Measurements from ENCODE around the gene HOXB4. TPM values are rescaled to one million over a fixed set of nuclear protein-coding genes. Genes with fewer than 3 reads are reported as not detected.

HOXB4 gene
- total RNA-seq, 1 donor from 2014 or later = 0.25 TPM

DNA sequence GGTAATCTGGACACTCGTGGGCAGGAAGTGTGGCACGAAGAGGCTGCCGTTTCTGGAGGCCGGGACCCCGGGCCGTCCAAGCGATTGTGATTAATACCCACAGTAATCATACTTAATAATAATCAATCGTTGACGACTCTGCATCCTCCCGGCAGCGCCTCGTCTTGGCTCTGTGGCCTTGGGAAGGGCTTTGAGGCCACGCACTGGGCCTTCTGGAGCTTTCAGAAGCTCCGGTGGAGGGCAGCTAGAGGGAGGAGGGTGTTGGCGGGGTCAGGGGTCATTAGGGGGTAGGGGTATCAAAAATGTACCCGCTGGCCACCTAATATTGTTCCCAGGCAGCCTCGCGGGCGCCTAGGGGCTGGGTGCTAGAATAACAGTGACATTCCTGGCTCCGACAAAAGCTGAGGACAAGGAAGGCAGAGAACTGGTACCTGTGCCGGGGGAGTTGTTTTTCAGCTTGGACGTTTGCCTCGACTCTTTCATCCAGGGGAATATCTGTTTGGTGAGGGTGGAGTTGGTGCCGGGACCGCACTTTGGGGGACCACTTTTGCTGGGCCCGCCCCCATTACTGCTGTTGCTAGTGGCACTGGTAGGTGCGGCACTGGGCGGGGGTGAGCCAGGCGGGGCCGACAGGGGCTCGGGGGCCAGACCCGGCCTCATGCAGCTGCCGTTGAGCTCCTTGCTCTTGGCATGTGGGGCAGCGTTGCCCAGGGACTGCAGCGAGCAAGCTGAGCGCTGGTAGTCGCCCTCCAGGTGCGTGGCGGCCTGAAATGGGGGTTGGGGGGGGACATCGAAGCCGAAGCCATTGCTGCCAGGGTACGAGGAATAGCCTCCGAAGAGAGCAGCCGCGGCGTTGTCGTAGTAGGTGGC, 26.3 kb downstream of the HOXB4 start:
- peaks cover 100% of the 10 kb centered on the region for H3K27me3 ChIP-seq (ENCODE audit: low read depth)
- intact Hi-C loops (cut with micrococcal nuclease) = no loop called here
- peaks cover 19% of the 10 kb centered on the region for H3K4me1 ChIP-seq
- DNase-seq = no peak
- no peaks in the 10 kb centered on the region for H3K9me3 ChIP-seq (replicated peaks)
- H3K27ac ChIP-seq (replicated peaks) = no peak overlapping the region
- no peaks in the 10 kb centered on the region for H3K36me3 ChIP-seq
- TF ChIP-seq CTCF (IDR thresholded peaks at IDR 0.05; ENCODE audit: borderline replicate concordance) = no peak
- no peak overlapping the region for H3K4me3 ChIP-seq

DNA sequence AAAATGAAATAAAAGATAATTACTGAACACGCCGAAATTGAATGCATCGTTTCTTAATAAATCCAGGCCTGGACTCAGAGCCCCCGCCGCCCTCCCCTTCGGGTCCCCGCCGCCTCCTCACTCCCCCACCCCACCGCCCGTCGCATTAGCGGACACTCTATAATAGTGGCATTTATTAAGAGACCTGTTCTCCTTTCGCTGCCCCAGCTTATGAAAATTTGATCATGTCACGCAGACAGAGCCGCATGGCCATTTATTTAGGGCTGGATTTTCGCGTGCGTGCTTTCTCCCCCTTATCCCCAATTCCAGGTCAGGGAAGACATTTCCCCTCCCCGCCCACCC, 27.0 kb downstream of the HOXB4 start:
- Histone ChIP-seq H3K27me3 (ENCODE audit: low read depth) (peaks cover 100% of the 10 kb centered on the region), H3K27ac (replicated peaks) (no peak overlapping the region), H3K4me1 (peaks cover 20% of the 10 kb centered on the region)

DNA sequence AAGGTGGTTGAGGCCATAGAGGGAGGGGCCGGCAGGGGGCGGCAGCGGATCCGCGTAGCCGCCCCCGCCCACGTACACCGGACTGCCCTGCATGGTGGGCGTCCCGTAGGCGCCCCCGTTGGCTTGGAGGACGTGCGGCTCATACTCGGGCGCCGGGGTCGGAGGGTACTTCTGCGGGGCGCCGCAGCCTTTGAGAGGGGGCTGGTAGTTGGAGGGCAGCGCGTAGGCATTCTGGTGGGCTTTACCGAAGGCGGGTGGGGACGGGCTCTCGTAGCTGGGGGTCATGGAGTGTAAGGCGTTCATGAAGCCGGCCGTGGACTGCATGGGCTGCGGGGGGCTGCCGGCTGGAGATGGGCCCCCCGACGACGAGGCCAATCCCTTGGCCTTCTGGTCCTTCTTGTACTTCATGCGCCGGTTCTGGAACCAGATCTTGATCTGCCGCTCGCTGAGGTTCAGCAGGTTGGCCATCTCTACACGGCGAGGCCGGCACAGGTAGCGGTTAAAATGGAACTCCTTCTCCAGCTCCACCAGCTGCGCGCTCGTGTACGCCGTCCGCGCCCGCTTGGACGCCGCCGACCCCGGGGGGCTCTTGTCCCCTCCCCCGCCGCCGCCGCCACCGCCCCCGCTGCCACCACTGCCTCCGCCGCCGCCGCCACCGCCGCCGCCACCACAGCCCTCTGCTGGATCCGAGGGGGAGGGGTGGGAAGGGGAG, 27.5 kb downstream of the HOXB4 start:
- no peaks in the 10 kb centered on the region for H3K36me3 ChIP-seq
- no peak for DNase-seq
- peaks cover 100% of the 10 kb centered on the region for H3K27me3 ChIP-seq (ENCODE audit: low read depth)
- peaks cover 21% of the 10 kb centered on the region for H3K4me1 ChIP-seq
- no peaks in the 10 kb centered on the region for H3K9me3 ChIP-seq (replicated peaks)
- intact Hi-C loops (cut with micrococcal nuclease) = no loop called here
- no peak for TF ChIP-seq CTCF (IDR thresholded peaks at IDR 0.05; ENCODE audit: borderline replicate concordance)
- no peak overlapping the region for H3K4me3 ChIP-seq
- H3K27ac ChIP-seq (replicated peaks) = no peak overlapping the region

More for the DNA sequence above, 27.0 kb downstream of the HOXB4 start:
- DNase-seq = no peak
- no peaks in the 10 kb centered on the region for H3K9me3 ChIP-seq (replicated peaks)
- H3K4me3 ChIP-seq = no peak overlapping the region
- TF ChIP-seq CTCF (IDR thresholded peaks at IDR 0.05; ENCODE audit: borderline replicate concordance) = no peak
- H3K36me3 ChIP-seq = no peaks in the 10 kb centered on the region
- intact Hi-C loops (cut with micrococcal nuclease) = no loop called here

GRCh38 chr17:48549914-48550501, 28.1 kb downstream of the HOXB4 start:
- intact Hi-C loops (cut with micrococcal nuclease) = no loop called here

More at GRCh38 chr17:48549914-48550501, 28.1 kb downstream of the HOXB4 start:
- TF ChIP-seq CTCF (IDR thresholded peaks at IDR 0.05; ENCODE audit: borderline replicate concordance) = no peak
- DNase-seq = no peak
- H3K27ac ChIP-seq (replicated peaks) = no peak overlapping the region
- H3K9me3 ChIP-seq (replicated peaks) = no peaks in the 10 kb centered on the region
- no peak overlapping the region for H3K4me3 ChIP-seq
- H3K27me3 ChIP-seq (ENCODE audit: low read depth) = peaks cover 100% of the 10 kb centered on the region
- H3K36me3 ChIP-seq = no peaks in the 10 kb centered on the region
- peaks cover 24% of the 10 kb centered on the region for H3K4me1 ChIP-seq
